T-cell (primary cell): ENCODE measurements around the gene CARD8. TPM values are rescaled to one million over a fixed set of nuclear protein-coding genes. Genes with fewer than 3 reads are reported as not detected.

ENCODE experiments used
- ATAC-seq, 4 experiments: fragments of 200-7000 bp in 3 of 4; fragments of 150-1000 bp in 1 of 4; cut with Tn5 transposase; replicated peaks in 1 of 4; 1 replicate in 3 of 4; 2 replicates in 1 of 4; pipeline ENCODE4 v1.10.0; 2021; ENCODE audit warnings: moderate library complexity in 3 of 4, mild to moderate bottlenecking in 2 of 4, moderate number of reproducible peaks in 1 of 4
- CTCF ChIA-PET, 2 donors: fragments of 300-600 bp; sonication (Branson Sonifier 250); formaldehyde crosslinking; loops; one replicate each; lab custom pipeline; 2022; ENCODE audit warnings: antibody characterized with exemption in 2 of 2; lab: Charles Lee
- POLR2A ChIA-PET, 2 donors: fragments of 300-600 bp; sonication (Branson Sonifier 250); formaldehyde crosslinking; loops; one replicate each; lab custom pipeline; 2022; ENCODE audit warnings: antibody characterized with exemption in 2 of 2; lab: Charles Lee
- DNase-seq, 35 experiments: peaks; one replicate each; pipeline versions ENCODE4 v3.0.0 to v3.0.0-alpha.2; 2013 to 2023
- H3K27ac ChIP-seq: one replicate; pipeline ENCODE4 v1.5.1; 2013; ENCODE audit warnings: low read length
- H3K27me3 ChIP-seq, 2 experiments: replicated peaks in 1 of 2; 1 replicate in 1 of 2; 2 replicates in 1 of 2; pipeline versions ENCODE4 v1.6.1 to v1.7.0; 2013; ENCODE audit warnings: low read length in 1 of 2, mixed read lengths in 1 of 2; ENCODE audit not compliant: control insufficient read depth in 2 of 2, insufficient read depth in 2 of 2; ENCODE audit errors: extremely low read depth in 1 of 2
- H3K36me3 ChIP-seq, 2 donors: 1 replicate in 1 of 2; 2 replicates in 1 of 2; pipeline versions ENCODE4 v1.6.1 to v1.7.0; 2013; ENCODE audit warnings: low read length in 1 of 2; ENCODE audit not compliant: control insufficient read depth in 2 of 2, insufficient read depth in 1 of 2; ENCODE audit errors: extremely low read depth in 1 of 2
- H3K4me1 ChIP-seq, 2 experiments: 1 replicate in 1 of 2; 2 replicates in 1 of 2; pipeline versions ENCODE4 v1.6.1 to v1.7.0; 2013; ENCODE audit warnings: low read length in 2 of 2, mixed read lengths in 1 of 2; ENCODE audit not compliant: insufficient read depth in 2 of 2, control insufficient read depth in 1 of 2; ENCODE audit errors: extremely low read depth in 1 of 2
- H3K4me3 ChIP-seq, 2 donors: 1 replicate in 1 of 2; 2 replicates in 1 of 2; pipeline versions ENCODE4 v1.5.1 to v1.7.0; 2013; ENCODE audit warnings: mild to moderate bottlenecking in 2 of 2, low read length in 1 of 2, moderate library complexity in 1 of 2; ENCODE audit not compliant: control insufficient read depth in 1 of 2; ENCODE audit errors: extremely low read depth in 1 of 2
- H3K9me3 ChIP-seq: 2 replicates; pipeline ENCODE4 v1.7.0; 2013
- H3K27ac Mint-ChIP-seq, 2 donors: one replicate each; pipeline ENCODE4 v1.8.0; 2020 to 2021; ENCODE audit warnings: mild to moderate bottlenecking in 2 of 2, mixed read lengths in 2 of 2
- H3K27me3 Mint-ChIP-seq, 2 donors: one replicate each; pipeline ENCODE4 v1.8.0; 2021 to 2022; ENCODE audit warnings: mixed read lengths in 2 of 2
- H3K36me3 Mint-ChIP-seq: one replicate; pipeline ENCODE4 v1.8.0; 2021; ENCODE audit warnings: mixed read lengths
- H3K4me1 Mint-ChIP-seq, 3 donors: one replicate each; pipeline ENCODE4 v1.8.0; 2020 to 2022; ENCODE audit warnings: mixed read lengths in 3 of 3, mild to moderate bottlenecking in 1 of 3
- H3K4me3 Mint-ChIP-seq, 3 donors: one replicate each; pipeline ENCODE4 v1.8.0; 2020 to 2022; ENCODE audit warnings: mild to moderate bottlenecking in 3 of 3, mixed read lengths in 3 of 3, moderate library complexity in 3 of 3
- H3K9me3 Mint-ChIP-seq, 3 donors: one replicate each; pipeline ENCODE4 v1.8.0; 2020 to 2022; ENCODE audit warnings: mixed read lengths in 3 of 3
- WGBS: methylation state at CpG from one replicate; pipeline ENCODE4 v1.1.5; 2013; ENCODE audit warnings: missing lambda C conversion rate; ENCODE audit not compliant: insufficient coverage; 5-methylcytosine and 5-hydroxymethylcytosine counted together
- total RNA-seq, 35 experiments: library from RNA in 6 of 35; stranded (reverse) in 6 of 35; fragments of 120-200 nt in 1 of 35; gene quantifications; one replicate each; pipeline versions ENCODE4 v1.2.1 to v1.2.4 and lab custom pipeline; 2013 to 2026

CARD8 gene
- total RNA-seq, 5 donors from 2014 or later (not counting 1 experiment from before 2014, with no cell fraction given) = 146 to 224 (median 191) TPM

DNA sequence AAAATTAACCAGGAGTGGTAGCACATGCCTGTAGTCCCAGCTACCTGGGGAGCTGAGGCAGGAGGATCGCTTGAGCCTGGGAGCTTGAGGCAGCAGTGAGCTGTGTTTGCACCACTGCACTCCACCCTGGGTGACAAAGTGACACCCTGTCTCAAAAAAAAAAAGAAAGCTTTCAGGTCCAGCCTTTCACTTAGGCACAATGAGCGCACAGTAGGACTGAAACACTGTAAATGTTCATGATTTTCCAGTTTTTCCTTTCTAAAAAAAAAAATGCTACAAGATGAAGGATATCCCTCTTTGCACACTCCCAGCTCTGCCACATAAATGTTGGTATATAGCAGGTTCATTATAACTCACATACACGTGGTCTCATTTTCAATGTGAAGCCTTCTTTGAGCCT is 32.0 kb upstream of the CARD8 start:
- peaks cover 12 to 13% of the 10 kb centered on the region in 2 donors for H3K27me3 Mint-ChIP-seq
- H3K36me3 ChIP-seq = no peaks in the 10 kb centered on the region

DNA sequence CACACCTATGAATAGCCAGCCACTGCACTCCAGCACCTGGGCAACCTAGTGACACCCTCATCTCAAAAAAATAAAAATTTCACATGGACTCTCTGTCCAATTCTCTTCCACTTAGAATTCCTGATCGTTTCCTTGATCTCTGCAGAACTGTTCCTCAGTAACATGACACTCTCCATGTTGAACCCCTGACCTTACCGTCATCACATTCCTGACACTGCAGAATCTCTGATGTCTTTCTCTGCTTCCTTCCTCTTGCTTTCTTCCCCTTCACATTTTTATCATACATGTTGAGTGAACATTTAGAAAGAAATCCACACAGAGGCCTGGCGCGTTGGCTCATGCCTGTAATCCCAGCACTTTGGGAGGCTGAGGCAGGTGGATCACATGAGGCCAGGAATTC is 29.2 kb upstream of the CARD8 start:
- DNase-seq (no peak), ATAC-seq (no peak)
- CTCF ChIA-PET = no interaction called here
- no peak overlapping the region for H3K4me3 Mint-ChIP-seq
- peaks cover 5 to 14% (median 11%) of the 10 kb centered on the region in 3 donors for H3K9me3 Mint-ChIP-seq
- Histone ChIP-seq H3K4me3 (no peak overlapping the region), H3K36me3 (no peaks in the 10 kb centered on the region), H3K9me3 (no peaks in the 10 kb centered on the region), H3K27me3 (peaks cover 0 to 15% of the 10 kb centered on the region in 2 experiments), H3K27ac (no peak overlapping the region), H3K4me1 (no peaks in the 10 kb centered on the region)
- POLR2A ChIA-PET = no interaction called here
- H3K4me1 Mint-ChIP-seq = no peaks in the 10 kb centered on the region
- peaks cover 9 to 13% of the 10 kb centered on the region in 2 donors for H3K27me3 Mint-ChIP-seq
- WGBS = 70% methylated on average over 1 of the region's 4 CpGs
- H3K27ac Mint-ChIP-seq = no peak overlapping the region
- peaks cover 3% of the 10 kb centered on the region for H3K36me3 Mint-ChIP-seq

More for the DNA sequence above, 32.0 kb upstream of the CARD8 start:
- H3K27ac Mint-ChIP-seq = no peak overlapping the region
- ATAC-seq (no peak), DNase-seq (no peak)
- Histone ChIP-seq H3K4me1 (peaks cover 3 to 10% of the 10 kb centered on the region in 2 experiments), H3K27me3 (peaks cover 0 to 32% of the 10 kb centered on the region in 2 experiments), H3K4me3 (no peak overlapping the region), H3K9me3 (no peaks in the 10 kb centered on the region), H3K27ac (no peak overlapping the region)
- POLR2A ChIA-PET = interaction anchor here in 1 of 2 donors (0.6 kb wide), 1 partner anchor 324 kb away, joined by 7 read pairs; no protein-coding TSS in a partner anchor
- CTCF ChIA-PET = no interaction called here
- H3K4me3 Mint-ChIP-seq = no peak overlapping the region
- H3K36me3 Mint-ChIP-seq = peaks cover 3% of the 10 kb centered on the region
- WGBS = 89% methylated on average over 1 of the region's 3 CpGs
- H3K9me3 Mint-ChIP-seq = peaks cover 5 to 14% (median 11%) of the 10 kb centered on the region in 3 donors
- peaks cover 0 to 7% (median 4%) of the 10 kb centered on the region in 3 donors for H3K4me1 Mint-ChIP-seq

DNA sequence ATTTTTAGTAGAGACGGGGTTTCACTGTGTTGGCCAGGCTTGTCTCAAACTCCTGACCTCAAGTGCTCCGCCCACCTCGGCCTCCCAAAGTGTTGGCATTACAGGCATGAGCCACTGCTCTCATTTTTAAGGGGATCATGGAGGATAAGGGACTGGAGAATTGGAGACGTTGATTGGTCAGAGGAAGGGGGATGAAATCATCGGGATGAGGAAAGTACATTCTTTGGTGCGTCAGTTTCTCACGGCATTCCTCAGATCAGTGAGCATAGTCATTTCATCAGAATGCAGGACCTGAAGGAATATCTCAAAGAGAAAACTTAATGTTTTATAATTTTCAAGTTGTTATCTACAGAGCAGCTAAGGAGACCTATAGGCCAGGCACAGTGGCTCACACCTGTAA is 28.2 kb upstream of the CARD8 start:
- no peaks in the 10 kb centered on the region for H3K9me3 ChIP-seq
- Mint-ChIP-seq H3K4me3 (no peak overlapping the region), H3K4me1 (no peaks in the 10 kb centered on the region), H3K9me3 (peaks cover 5 to 14% (median 11%) of the 10 kb centered on the region in 3 donors), H3K27me3 (peaks cover 9 to 13% of the 10 kb centered on the region in 2 donors), H3K27ac (no peak overlapping the region), H3K36me3 (peaks cover 3% of the 10 kb centered on the region)
- CTCF ChIA-PET = no interaction called here
- H3K27me3 ChIP-seq = peaks cover 0 to 15% of the 10 kb centered on the region in 2 experiments
- POLR2A ChIA-PET = no interaction called here
- 80% methylated on average over 4 of the region's 7 CpGs for WGBS
- ATAC-seq (no peak), DNase-seq (no peak)
- H3K4me1 ChIP-seq = no peaks in the 10 kb centered on the region
- no peaks in the 10 kb centered on the region for H3K36me3 ChIP-seq
- no peak overlapping the region for H3K27ac ChIP-seq
- H3K4me3 ChIP-seq = no peak overlapping the region

DNA sequence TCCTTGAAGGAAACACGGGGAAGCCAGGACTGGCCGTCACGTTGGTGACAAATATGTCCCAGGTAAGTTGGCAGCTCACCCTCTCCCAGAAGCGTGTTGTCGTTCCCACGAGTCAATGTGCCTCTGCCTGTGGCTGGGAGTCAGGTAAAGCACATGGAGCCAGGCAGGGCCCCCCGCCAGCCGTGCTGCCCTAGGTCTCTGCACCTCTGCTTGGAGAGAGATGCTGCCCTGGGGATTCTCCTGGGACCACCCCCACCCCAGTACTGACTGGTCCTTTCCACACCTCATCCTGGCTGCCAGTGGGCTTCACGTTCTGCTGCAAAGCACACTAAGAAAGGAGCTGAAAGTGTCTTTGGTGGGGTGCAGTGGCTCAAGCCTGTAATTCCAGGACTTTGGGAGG is 24.0 kb upstream of the CARD8 start:
- POLR2A ChIA-PET = no interaction called here
- H3K4me1 ChIP-seq = no peaks in the 10 kb centered on the region
- CTCF ChIA-PET = no interaction called here
- no peak for ATAC-seq
- Mint-ChIP-seq H3K4me1 (no peaks in the 10 kb centered on the region), H3K27ac (no peak overlapping the region), H3K36me3 (no peaks in the 10 kb centered on the region), H3K4me3 (no peak overlapping the region), H3K27me3 (peaks cover under 1 to 2% of the 10 kb centered on the region in 2 donors), H3K9me3 (peaks cover 0 to 3% (median 0%) of the 10 kb centered on the region in 3 donors)
- H3K36me3 ChIP-seq = no peaks in the 10 kb centered on the region
- no peak overlapping the region for H3K27ac ChIP-seq
- DNase-seq = no peak
- WGBS = 67% methylated on average over 6 of the region's 9 CpGs
- H3K4me3 ChIP-seq = no peak overlapping the region
- peaks cover 0 to 12% of the 10 kb centered on the region in 2 experiments for H3K27me3 ChIP-seq
- no peaks in the 10 kb centered on the region for H3K9me3 ChIP-seq

DNA sequence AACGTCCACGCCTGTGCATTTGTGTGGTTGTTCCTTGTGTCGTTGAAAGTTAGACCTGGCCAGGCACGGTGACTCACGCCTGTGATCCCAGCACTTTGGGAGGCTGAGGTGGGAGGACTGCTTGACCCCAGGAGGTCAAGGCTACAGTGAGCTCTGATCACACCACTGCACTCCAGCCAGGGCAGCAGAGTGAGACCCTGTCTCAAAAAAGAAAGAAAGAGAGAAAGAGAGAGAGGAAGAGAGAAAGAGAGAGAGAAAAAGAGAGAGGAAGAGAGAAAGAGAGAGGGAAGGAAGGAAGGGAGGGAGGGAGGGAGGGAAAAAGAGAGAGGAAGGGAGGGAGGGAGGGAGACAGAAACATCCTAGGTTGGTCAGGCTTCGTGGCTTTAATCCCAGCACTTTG is 19.2 kb upstream of the CARD8 start:
- no peaks in the 10 kb centered on the region for H3K36me3 Mint-ChIP-seq
- H3K27me3 Mint-ChIP-seq = peaks cover 0 to 16% of the 10 kb centered on the region in 2 donors
- H3K4me1 Mint-ChIP-seq = peaks cover 10 to 18% (median 15%) of the 10 kb centered on the region in 3 donors
- no peak overlapping the region for H3K4me3 Mint-ChIP-seq
- no peaks in the 10 kb centered on the region for H3K9me3 Mint-ChIP-seq
- peaks cover 0 to 19% of the 10 kb centered on the region in 2 experiments for H3K27me3 ChIP-seq
- no peak overlapping the region for H3K27ac ChIP-seq
- POLR2A ChIA-PET = no interaction called here
- ATAC-seq (no peak), DNase-seq (no peak)
- no peak overlapping the region for H3K27ac Mint-ChIP-seq
- WGBS = no CpG with 5 or more reads among the region's 6 CpGs
- no peaks in the 10 kb centered on the region for H3K36me3 ChIP-seq
- peaks cover 6 to 15% of the 10 kb centered on the region in 2 experiments for H3K4me1 ChIP-seq
- CTCF ChIA-PET = interaction anchor here in 1 of 2 donors (0.6 kb wide), 1 partner anchor 114 kb away, joined by 3 read pairs; no protein-coding TSS in a partner anchor
- no peak overlapping the region for H3K4me3 ChIP-seq
- H3K9me3 ChIP-seq = no peaks in the 10 kb centered on the region

DNA sequence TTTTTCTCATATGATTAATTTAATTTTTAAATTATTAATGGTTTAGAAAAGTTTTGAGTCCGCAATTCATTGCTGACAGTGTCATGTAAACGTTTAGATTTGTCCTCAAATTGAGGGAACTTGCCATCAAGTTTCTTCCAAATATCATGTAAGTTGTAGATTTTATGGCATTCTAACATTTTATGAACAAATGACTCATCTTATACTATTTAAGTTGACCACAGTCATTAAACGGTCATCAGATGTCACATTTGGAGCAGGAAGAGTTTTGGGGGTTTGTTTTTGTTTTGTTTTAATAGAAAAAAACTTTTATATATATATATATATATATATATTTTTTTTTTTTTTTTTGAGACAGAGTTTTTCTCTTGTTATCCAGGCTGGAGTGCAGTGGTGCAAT is 18.5 kb upstream of the CARD8 start:
- H3K36me3 Mint-ChIP-seq = no peaks in the 10 kb centered on the region
- no peak for DNase-seq
- Histone ChIP-seq H3K4me1 (peaks cover 6 to 15% of the 10 kb centered on the region in 2 experiments), H3K27ac (no peak overlapping the region), H3K36me3 (no peaks in the 10 kb centered on the region), H3K9me3 (no peaks in the 10 kb centered on the region), H3K27me3 (peaks cover 0 to 26% of the 10 kb centered on the region in 2 experiments), H3K4me3 (no peak overlapping the region)
- no CpG with 5 or more reads among the region's 3 CpGs for WGBS
- no peak overlapping the region for H3K4me3 Mint-ChIP-seq
- peaks cover 12 to 22% (median 20%) of the 10 kb centered on the region in 3 donors for H3K4me1 Mint-ChIP-seq
- H3K9me3 Mint-ChIP-seq = no peaks in the 10 kb centered on the region
- no peak overlapping the region for H3K27ac Mint-ChIP-seq
- POLR2A ChIA-PET = interaction anchor here in 1 of 2 donors (0.6 kb wide), 1 partner anchor 77 kb away, joined by 5 read pairs; no protein-coding TSS in a partner anchor
- no peak for ATAC-seq
- CTCF ChIA-PET = interaction anchor here in 1 of 2 donors (0.7 kb wide), 2 partner anchors 35 to 233 kb away, joined by 4 to 5 read pairs; no protein-coding TSS in a partner anchor
- peaks cover 4 to 21% of the 10 kb centered on the region in 2 donors for H3K27me3 Mint-ChIP-seq
